Epithelial cell of proximal tubule (primary cell): ENCODE data around the gene CAPN15. TPM values are rescaled to one million over a fixed set of nuclear protein-coding genes. Genes with fewer than 3 reads are reported as not detected.
"Not testable (repeated sequence)": the region's sequence is repeated elsewhere in the genome, so short reads cannot be mapped to it uniquely, and the experiment has no call there.

Experiments
- DNase-seq: peaks from one replicate; pipeline ENCODE4 v3.0.0-alpha.2; 2011; ENCODE audit warnings: low read depth
- H3K4me3 ChIP-seq: 2 replicates; pipeline ENCODE4 v1.5.1; 2011; ENCODE audit warnings: low read depth, mild to moderate bottlenecking, low read length
- total RNA-seq: library from RNA; depleted of rRNA; stranded (reverse); fragments of >200 nt; gene quantifications from 2 replicates; pipeline ENCODE4 v1.2.3, GENCODE V29; 2015
- TF ChIP-seq, protein P1 (sequence below): conservative IDR thresholded peaks from 2 replicates; pipeline ENCODE4 v1.5.1; 2012; ENCODE audit warnings: low read depth, mild to moderate bottlenecking, low read length

The CAPN15 gene
- total RNA-seq, 1 donor from 2014 or later: 54.4 TPM

DNA sequence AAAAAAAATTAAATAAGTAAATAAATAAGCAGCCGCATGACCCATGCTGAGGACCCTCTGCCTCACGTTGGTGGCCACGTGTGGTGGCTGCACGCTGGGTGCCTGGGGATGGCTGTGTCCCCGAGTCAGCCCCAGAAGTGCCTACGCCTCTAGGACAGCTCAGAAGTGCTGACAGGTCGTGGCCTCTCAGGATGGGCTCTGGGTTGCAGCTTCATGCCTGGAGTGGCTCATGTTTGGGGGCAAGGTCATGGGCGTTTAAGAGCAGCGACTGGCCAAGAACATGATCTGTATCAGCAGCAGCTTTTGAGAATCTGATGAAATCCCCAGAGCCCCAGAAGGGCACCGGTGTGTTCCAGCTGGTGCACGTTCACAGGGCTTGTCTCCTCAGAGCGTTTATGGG, 26.8 kb upstream of the CAPN15 start:
- no peak overlapping the region for H3K4me3 ChIP-seq
- no peak for DNase-seq
- TF ChIP-seq, protein P1, sequence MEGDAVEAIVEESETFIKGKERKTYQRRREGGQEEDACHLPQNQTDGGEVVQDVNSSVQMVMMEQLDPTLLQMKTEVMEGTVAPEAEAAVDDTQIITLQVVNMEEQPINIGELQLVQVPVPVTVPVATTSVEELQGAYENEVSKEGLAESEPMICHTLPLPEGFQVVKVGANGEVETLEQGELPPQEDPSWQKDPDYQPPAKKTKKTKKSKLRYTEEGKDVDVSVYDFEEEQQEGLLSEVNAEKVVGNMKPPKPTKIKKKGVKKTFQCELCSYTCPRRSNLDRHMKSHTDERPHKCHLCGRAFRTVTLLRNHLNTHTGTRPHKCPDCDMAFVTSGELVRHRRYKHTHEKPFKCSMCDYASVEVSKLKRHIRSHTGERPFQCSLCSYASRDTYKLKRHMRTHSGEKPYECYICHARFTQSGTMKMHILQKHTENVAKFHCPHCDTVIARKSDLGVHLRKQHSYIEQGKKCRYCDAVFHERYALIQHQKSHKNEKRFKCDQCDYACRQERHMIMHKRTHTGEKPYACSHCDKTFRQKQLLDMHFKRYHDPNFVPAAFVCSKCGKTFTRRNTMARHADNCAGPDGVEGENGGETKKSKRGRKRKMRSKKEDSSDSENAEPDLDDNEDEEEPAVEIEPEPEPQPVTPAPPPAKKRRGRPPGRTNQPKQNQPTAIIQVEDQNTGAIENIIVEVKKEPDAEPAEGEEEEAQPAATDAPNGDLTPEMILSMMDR: no peak

- H3K4me3 ChIP-seq: no peak overlapping the region
- TF ChIP-seq, protein P1: no peak
- DNase-seq: no peak
These were observed 25.2 kb upstream of the CAPN15 start for GRCh38 chr16:502179-502943.

GRCh38 chr16:503150-504071, 24.1 kb upstream of the CAPN15 start:
- no peak for DNase-seq
- no peak overlapping the region for H3K4me3 ChIP-seq
- TF ChIP-seq, protein P1: no peak

DNA sequence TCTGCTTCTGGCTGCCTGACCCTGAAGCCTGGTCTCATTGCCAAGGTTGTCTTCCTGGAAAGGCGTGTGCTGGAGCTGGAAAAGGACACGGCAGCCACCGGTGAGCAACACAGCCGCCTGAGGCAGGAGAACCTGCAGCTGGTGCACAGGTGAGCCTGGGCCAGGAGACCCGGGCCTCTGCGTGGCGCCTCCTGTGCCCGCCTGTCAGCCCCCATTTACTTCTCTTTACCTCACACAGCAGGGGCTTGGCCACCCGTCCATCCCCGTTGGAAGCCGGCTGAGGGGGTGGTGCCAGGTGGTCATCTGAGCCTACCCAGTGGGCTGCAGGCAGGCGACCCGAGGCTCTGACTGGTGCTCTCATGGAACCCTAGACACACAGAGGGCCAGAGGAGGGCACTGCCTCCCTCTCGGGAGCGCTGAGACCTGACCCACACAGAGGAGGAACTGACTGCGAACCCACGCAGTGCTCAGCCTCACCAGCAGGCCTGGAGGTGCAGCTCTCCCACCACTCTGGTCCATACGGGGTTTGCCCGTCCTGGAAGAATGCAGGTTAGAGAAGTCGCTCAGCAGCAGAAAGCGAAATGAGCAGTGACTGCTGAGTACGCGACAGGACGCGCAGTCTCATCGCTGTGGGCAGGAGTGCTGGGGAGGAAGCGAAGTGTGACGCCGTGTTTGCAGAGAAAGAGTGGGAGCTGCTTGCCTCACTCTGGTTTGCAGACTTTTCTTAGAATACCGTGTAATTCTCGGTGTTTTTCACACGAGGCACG, 21.9 kb upstream of the CAPN15 start:
- TF ChIP-seq, protein P1: no peak
- DNase-seq: no peak
- no peak overlapping the region for H3K4me3 ChIP-seq

- TF ChIP-seq, protein P1: no peak
- DNase-seq: no peak
- H3K4me3 ChIP-seq: no peak overlapping the region
These were observed 21.3 kb upstream of the CAPN15 start for GRCh38 chr16:506246-506546.

DNA sequence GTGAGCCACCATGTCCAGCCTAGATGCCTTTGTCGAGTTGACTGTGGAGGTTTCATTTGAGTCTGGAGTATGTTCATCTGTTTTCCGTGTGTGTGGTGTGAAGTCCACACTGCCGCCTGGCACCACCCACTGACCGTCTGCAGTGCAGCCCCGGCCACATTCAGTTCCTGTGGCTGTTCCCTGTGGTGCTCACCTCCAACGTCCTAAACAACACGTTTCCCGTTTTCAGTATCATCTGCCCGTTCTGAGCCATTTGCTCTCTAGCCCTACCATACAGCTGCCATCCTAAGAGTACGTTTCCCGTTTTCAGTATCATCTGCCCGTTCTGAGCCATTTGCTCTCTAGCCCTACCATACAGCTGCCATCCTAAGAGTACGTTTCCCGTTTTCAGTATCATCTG, 20.0 kb upstream of the CAPN15 start:
- H3K4me3 ChIP-seq, DNase-seq: not testable (repeated sequence)

- H3K4me3 ChIP-seq: no peak overlapping the region
- no peak for DNase-seq
- TF ChIP-seq, protein P1: no peak
These were observed 19.5 kb upstream of the CAPN15 start for GRCh38 chr16:507996-508395.
